Loucy (cell line): ENCODE measurements around the gene DSCAML1.

Experiments used
- H2AFZ ChIP-seq: fragments of 200-600 bp; sonication (generic); 2 replicates; pipeline ENCODE4 v1.6.0; 2016; ENCODE audit warnings: antibody characterized with exemption, mild to moderate bottlenecking, low read length, moderate library complexity
- H3F3A ChIP-seq: fragments of 200-600 bp; 2 replicates; pipeline ENCODE4 v1.6.0; 2016; ENCODE audit warnings: antibody characterized with exemption, low read depth, mild to moderate bottlenecking
- H3K27me3 ChIP-seq: fragments of 200-600 bp; sonication (generic); 2 replicates; pipeline ENCODE4 v1.6.1; 2014; ENCODE audit warnings: low read length, mild to moderate bottlenecking; ENCODE audit not compliant: insufficient read depth, poor library complexity, severe bottlenecking
- H3K36me3 ChIP-seq: fragments of 200-600 bp; sonication (generic); 2 replicates; pipeline ENCODE4 v1.6.1; 2016; ENCODE audit warnings: low read length; ENCODE audit not compliant: insufficient read depth
- H3K4me1 ChIP-seq: fragments of 200-600 bp; sonication (generic); 2 replicates; pipeline ENCODE4 v1.5.1; 2014; ENCODE audit warnings: low read length, mild to moderate bottlenecking; ENCODE audit not compliant: insufficient read depth, poor library complexity, severe bottlenecking
- H3K4me2 ChIP-seq: fragments of 200-600 bp; sonication (generic); 2 replicates; pipeline ENCODE4 v1.6.0; 2014; ENCODE audit warnings: antibody characterized with exemption, low read length, low read depth, mild to moderate bottlenecking; ENCODE audit not compliant: poor library complexity, severe bottlenecking
- H3K4me3 ChIP-seq: fragments of 200-600 bp; sonication (generic); 2 replicates; pipeline ENCODE4 v1.5.1; 2014; ENCODE audit warnings: low read length, mild to moderate bottlenecking, mixed read lengths; ENCODE audit not compliant: poor library complexity, severe bottlenecking
- H3K79me2 ChIP-seq: fragments of 200-600 bp; sonication (generic); 2 replicates; pipeline ENCODE4 v1.6.1; 2014; ENCODE audit warnings: low read length; ENCODE audit not compliant: insufficient read depth
- H3K9ac ChIP-seq: fragments of 200-600 bp; sonication (generic); 2 replicates; pipeline ENCODE4 v1.6.0; 2014; ENCODE audit warnings: mild to moderate bottlenecking, low read depth, low read length, moderate library complexity; ENCODE audit not compliant: poor library complexity, severe bottlenecking
- H3K9me2 ChIP-seq: fragments of 200-600 bp; sonication (generic); replicated peaks from 2 replicates; pipeline ENCODE4 v1.6.1; 2016; ENCODE audit warnings: low read depth, low read length, mixed read lengths
- H3K9me3 ChIP-seq: fragments of 200-600 bp; sonication (generic); 2 replicates; pipeline ENCODE4 v1.6.1; 2014; ENCODE audit warnings: mild to moderate bottlenecking, antibody characterized with exemption, low read length, low read depth; ENCODE audit not compliant: insufficient read depth
- H4K20me1 ChIP-seq: fragments of 200-600 bp; sonication (generic); 2 replicates; pipeline ENCODE4 v1.6.0; 2014; ENCODE audit warnings: antibody characterized with exemption, low read length, mild to moderate bottlenecking; ENCODE audit not compliant: insufficient read depth, poor library complexity, severe bottlenecking
- CTCF ChIP-seq: fragments of 200-600 bp; sonication (generic); conservative IDR thresholded peaks from 2 replicates; pipeline ENCODE4 v1.5.1; 2014; ENCODE audit warnings: mild to moderate bottlenecking, antibody characterized with exemption, low read length
- EZH2phosphoT487 ChIP-seq: fragments of 200-600 bp; IDR thresholded peaks from 2 replicates; pipeline ENCODE4 v1.6.1; 2018; ENCODE audit warnings: antibody characterized with exemption, mild to moderate bottlenecking, moderate library complexity, borderline replicate concordance

The DSCAML1 gene

GRCh38 chr11:117685566-117685965 is 111.5 kb downstream of the DSCAML1 start:
- Histone ChIP-seq H3K9me2 (no peaks in the 10 kb centered on the region), H3K27me3 (no peaks in the 10 kb centered on the region), H3K4me2 (no peak overlapping the region), H3K9ac (no peak overlapping the region), H3K79me2 (no peaks in the 10 kb centered on the region), H4K20me1 (no peaks in the 10 kb centered on the region), H3K9me3 (no peaks in the 10 kb centered on the region), H2AFZ (no peak overlapping the region), H3F3A (no peaks in the 10 kb centered on the region), H3K4me3 (no peak overlapping the region), H3K36me3 (no peaks in the 10 kb centered on the region), H3K4me1 (peaks cover 6% of the 10 kb centered on the region)
- TF ChIP-seq EZH2phosphoT487 (no peak), CTCF (no peak)

- Histone ChIP-seq H3K27me3 (no peaks in the 10 kb centered on the region), H3K9me2 (no peaks in the 10 kb centered on the region), H3K4me2 (no peak overlapping the region), H3F3A (no peaks in the 10 kb centered on the region), H3K79me2 (no peaks in the 10 kb centered on the region), H3K4me3 (no peak overlapping the region), H2AFZ (no peak overlapping the region), H3K9ac (no peak overlapping the region), H3K4me1 (no peaks in the 10 kb centered on the region), H3K36me3 (no peaks in the 10 kb centered on the region), H3K9me3 (no peaks in the 10 kb centered on the region), H4K20me1 (no peaks in the 10 kb centered on the region)
- TF ChIP-seq CTCF, result no peak
- no peak for TF ChIP-seq EZH2phosphoT487
Observed at GRCh38 chr11:117684731-117685130, 112.3 kb downstream of the DSCAML1 start.

- Histone ChIP-seq H4K20me1 (no peaks in the 10 kb centered on the region), H3K9me3 (no peaks in the 10 kb centered on the region), H3K9ac (no peak overlapping the region), H2AFZ (no peak overlapping the region), H3K4me1 (no peaks in the 10 kb centered on the region), H3F3A (no peaks in the 10 kb centered on the region), H3K4me2 (no peak overlapping the region), H3K79me2 (no peaks in the 10 kb centered on the region), H3K9me2 (no peaks in the 10 kb centered on the region), H3K36me3 (no peaks in the 10 kb centered on the region), H3K27me3 (no peaks in the 10 kb centered on the region), H3K4me3 (no peak overlapping the region)
- TF ChIP-seq CTCF (no peak), EZH2phosphoT487 (no peak)
Observed at GRCh38 chr11:117684111-117684510, 112.9 kb downstream of the DSCAML1 start.
